Measurements from ENCODE around the gene KPTN. TPM values are rescaled to one million over a fixed set of nuclear protein-coding genes. Genes with fewer than 3 reads are reported as not detected.

The KPTN gene
- total and polyA plus RNA-seq, 2 of the 8 experiments (the other 6 are each of a cell fraction or from before 2014, with no cell fraction given) = 23.6 to 31.3 TPM

DNA sequence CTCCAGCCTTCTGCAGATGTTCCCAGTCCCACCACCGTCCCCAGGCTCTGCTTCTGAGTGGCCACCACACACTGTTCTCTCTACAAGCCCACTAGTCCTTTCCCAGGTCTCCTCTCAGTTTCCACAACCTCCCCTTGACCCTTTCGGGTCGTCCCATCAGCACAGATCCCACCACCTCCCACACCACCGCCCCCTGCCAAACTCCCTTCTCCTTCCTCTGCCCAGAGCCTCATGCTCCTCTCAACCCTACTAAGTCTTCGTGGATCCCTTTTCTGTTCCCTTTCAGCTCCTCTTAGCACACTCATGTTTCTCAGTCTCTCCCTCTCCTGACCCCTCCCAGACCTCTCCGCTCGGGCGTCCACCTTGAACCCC is 28.9 kb upstream of the KPTN start:
- Histone ChIP-seq H3K36me3 (ENCODE audit: control insufficient read depth in 2 of 4, insufficient read depth in 4 of 4, low read length in 3 of 4) (no peaks in the 10 kb centered on the region), H3K56ac (replicated peaks; ENCODE audit: insufficient read length, low read depth, low read length) (no peak overlapping the region), H3K4me1 (replicated peaks in 1 of 4; ENCODE audit: control insufficient read depth in 3 of 4, insufficient read depth in 4 of 4, low read length in 3 of 4) (peaks cover 0 to 8% (median 4%) of the 10 kb centered on the region in 4 experiments; a peak in 5 of 7 replicates), H3K23ac (ENCODE audit: insufficient read length) (no peak overlapping the region), H4K91ac (replicated peaks; ENCODE audit: insufficient read length, low read length) (no peak overlapping the region), H2BK120ac (replicated peaks; ENCODE audit: low read depth, low read length) (no peak overlapping the region), H3K9me3 (ENCODE audit: insufficient read depth in 2 of 2, low read depth in 1 of 2, low read length in 1 of 2) (no peaks in the 10 kb centered on the region), H3K18ac (ENCODE audit: extremely low read depth, low read length) (no peak overlapping the region), H3K4me3 (ENCODE audit: extremely low read depth in 1 of 4, insufficient read depth in 2 of 4, low read depth in 3 of 4, low read length in 4 of 4) (no peak overlapping the region), H2AFZ (ENCODE audit: low read length) (no peak overlapping the region), H4K8ac (ENCODE audit: extremely low read depth, insufficient read depth, low read length) (no peak overlapping the region), H2BK12ac (ENCODE audit: low read depth, low read length) (no peak overlapping the region), H2BK20ac (ENCODE audit: low read length) (no peak overlapping the region), H2BK5ac (ENCODE audit: low read depth, low read length) (no peak overlapping the region), H3K79me2 (ENCODE audit: control insufficient read depth in 1 of 2, insufficient read depth in 2 of 2, low read length in 2 of 2) (peaks cover 7 to 63% of the 10 kb centered on the region in 2 experiments; a peak in 3 of 4 replicates), H3K79me1 (ENCODE audit: low read depth, low read length) (peaks cover 32% of the 10 kb centered on the region), H4K20me1 (replicated peaks in 1 of 2; ENCODE audit: control insufficient read depth in 1 of 2, insufficient read depth in 2 of 2, low read length in 2 of 2) (peaks cover 3 to 23% of the 10 kb centered on the region in 2 experiments), H3K27ac (ENCODE audit: low read depth, low read length) (no peak overlapping the region), H4K5ac (ENCODE audit: insufficient read length, low read depth, low read length) (no peak overlapping the region), H3K9ac (replicated peaks in 1 of 4; ENCODE audit: extremely low read depth in 1 of 4, low read depth in 3 of 4, low read length in 3 of 4) (peak overlapping the region in 1 of 4 experiments; percentile 39; a peak in 2 of 7 replicates), H3K23me2 (ENCODE audit: low read depth, low read length) (peaks cover 6% of the 10 kb centered on the region; the same call in 1 of the 2 replicates), H3K4me2 (ENCODE audit: insufficient read depth in 1 of 2, low read depth in 2 of 2, low read length in 2 of 2) (peak overlapping the region in 1 of 2 experiments; percentile 81; a peak in 1 of 4 replicates), H3K4ac (replicated peaks; ENCODE audit: insufficient read length, low read depth, low read length) (no peak overlapping the region), H3K27me3 (replicated peaks in 1 of 4; ENCODE audit: control insufficient read depth in 3 of 4, extremely low read depth in 1 of 4, insufficient read depth in 3 of 4, low read length in 3 of 4) (no peaks in the 10 kb centered on the region), H3K14ac (ENCODE audit: insufficient read length) (no peak overlapping the region), H2AK5ac (ENCODE audit: low read depth, low read length) (no peak overlapping the region), H2BK15ac (ENCODE audit: low read length) (no peak overlapping the region)
- FAIRE-seq = no peak
- ChIA-PET CTCF (ENCODE audit: partially characterized antibody) (interaction anchor here (0.9 to 2.9 kb wide), 8 partner anchors 9 to 216 kb away, joined by 3 to 10 read pairs (median 4); no protein-coding TSS in a partner anchor), POLR2A (ENCODE audit: partially characterized antibody) (interaction anchor here (1.0 to 1.7 kb wide), 5 partner anchors 11 to 144 kb away, joined by 3 to 4 read pairs (median 4); no protein-coding TSS in a partner anchor)
- DNase-seq (ENCODE audit: low read depth in 1 of 2, low spot score in 2 of 2) = no peak
- TF ChIP-seq TBP (IDR thresholded peaks at IDR 0.05; ENCODE audit: low read depth, low read length) = no peak
- TF ChIP-seq, protein P1, sequence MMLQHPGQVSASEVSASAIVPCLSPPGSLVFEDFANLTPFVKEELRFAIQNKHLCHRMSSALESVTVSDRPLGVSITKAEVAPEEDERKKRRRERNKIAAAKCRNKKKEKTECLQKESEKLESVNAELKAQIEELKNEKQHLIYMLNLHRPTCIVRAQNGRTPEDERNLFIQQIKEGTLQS (IDR thresholded peaks at IDR 0.05; ENCODE audit: insufficient read depth, low read depth, low read length) = no peak
- no peak for TF ChIP-seq TCF12 (IDR thresholded peaks at IDR 0.05; ENCODE audit: low read depth, low read length)
- WGBS, 2 experiments (ENCODE audit: extremely low coverage in 1 of 2, insufficient coverage in 1 of 2, insufficient read length in 1 of 2, insufficient replicate concordance in 2 of 2, low coverage in 1 of 2, low lambda C conversion rate in 2 of 2, missing lambda C conversion rate in 1 of 2) = 77% methylated on average over 7 of the region's 8 CpGs; no CpG with 5 or more reads in 1 of the 2 experiments

All from H1 (cell line).